GM06990 (cell line): ENCODE data around the gene RCC1.

Source experiments
- DNase-seq: peaks from one replicate; pipeline ENCODE4 v3.0.0-alpha.2; 2011; ENCODE audit not compliant: insufficient read length; ENCODE audit errors: extremely low read depth
- H3K27me3 ChIP-seq: replicated peaks from 2 replicates; pipeline ENCODE4 v1.6.0; 2011; ENCODE audit warnings: low read length; ENCODE audit not compliant: control insufficient read depth, insufficient read depth
- H3K36me3 ChIP-seq: 2 replicates; pipeline ENCODE4 v1.5.1; 2011; ENCODE audit warnings: low read length; ENCODE audit not compliant: control insufficient read depth, insufficient read depth
- H3K4me3 ChIP-seq: replicated peaks from 2 replicates; pipeline ENCODE4 v1.5.1; 2011; ENCODE audit warnings: low read depth, mild to moderate bottlenecking, control low read depth, low read length
- CTCF ChIP-seq: IDR thresholded peaks from 2 replicates; pipeline ENCODE4 v1.5.1; 2011; ENCODE audit warnings: low read length, control low read depth, mild to moderate bottlenecking, inconsistent platforms; ENCODE audit not compliant: insufficient read depth, poor library complexity, severe bottlenecking

The RCC1 gene

GRCh38 chr1:28499553-28499952 is 6.3 kb upstream of the RCC1 start:
- TF ChIP-seq CTCF: no peak
- DNase-seq: no peak
- Histone ChIP-seq H3K4me3 (no peak overlapping the region), H3K36me3 (peaks cover 1% of the 10 kb centered on the region), H3K27me3 (no peaks in the 10 kb centered on the region)

GRCh38 chr1:28501925-28502324 is 3.9 kb upstream of the RCC1 start:
- Histone ChIP-seq H3K27me3 (no peaks in the 10 kb centered on the region), H3K36me3 (peaks cover 1% of the 10 kb centered on the region), H3K4me3 (no peak overlapping the region)
- DNase-seq: no peak
- TF ChIP-seq CTCF: no peak

GRCh38 chr1:28503117-28503516 is 2.7 kb upstream of the RCC1 start:
- no peak for TF ChIP-seq CTCF
- H3K36me3 ChIP-seq: peaks cover 3% of the 10 kb centered on the region
- DNase-seq: no peak
- no peak overlapping the region for H3K4me3 ChIP-seq
- H3K27me3 ChIP-seq: no peaks in the 10 kb centered on the region

GRCh38 chr1:28506907-28507246 is 1.0 kb downstream of the RCC1 start:
- H3K36me3 ChIP-seq: peaks cover 24% of the 10 kb centered on the region
- no peak for TF ChIP-seq CTCF
- no peak for DNase-seq

GRCh38 chr1:28507247-28507645 is 1.4 kb downstream of the RCC1 start:
- Histone ChIP-seq H3K27me3 (no peaks in the 10 kb centered on the region), H3K4me3 (peak overlapping the region; percentile 93), H3K36me3 (peaks cover 24% of the 10 kb centered on the region)
- no peak for DNase-seq
- TF ChIP-seq CTCF: no peak

More at GRCh38 chr1:28506907-28507246, 1.0 kb downstream of the RCC1 start:
- H3K27me3 ChIP-seq: no peaks in the 10 kb centered on the region
- H3K4me3 ChIP-seq: peak overlapping the region; percentile 93
